Measurements from ENCODE around the gene PCBP4. TPM values are rescaled to one million over a fixed set of nuclear protein-coding genes. Genes with fewer than 3 reads are reported as not detected.
A peak's percentile ranks its signal among the peaks of the same experiment; 100 is the strongest.

PCBP4 gene
- total and polyA plus RNA-seq, 2 donors (not counting 1 experiment from before 2014, with no cell fraction given), result 15.3 to 25.6 TPM

DNA sequence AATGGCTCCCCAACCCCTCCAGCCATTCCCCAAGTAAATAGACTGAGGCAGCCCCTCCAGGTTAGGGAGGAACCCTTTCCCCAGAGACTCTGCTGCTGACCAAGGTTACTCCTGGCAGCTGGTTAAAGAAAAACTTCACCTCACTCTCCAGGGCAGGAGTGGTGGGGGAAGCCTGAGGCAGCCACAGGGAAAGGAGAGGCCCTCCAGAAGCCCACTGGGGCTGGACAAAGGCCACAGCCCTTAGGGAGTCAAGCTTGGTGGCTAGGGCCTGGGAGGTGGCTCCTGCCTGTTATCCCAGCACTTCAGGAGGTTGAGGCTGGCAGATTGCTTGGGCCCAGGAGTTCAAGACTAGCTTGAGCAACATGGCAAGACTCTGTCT, 17.0 kb upstream of the PCBP4 start:
- H3K27me3 Mint-ChIP-seq, result no peaks in the 10 kb centered on the region
- peak overlapping the region in 1 of 2 donors; percentile 76 for H3K27ac ChIP-seq (ENCODE audit: low read length in 2 of 2)
- peak overlapping the region; percentile 65 for H3K4me3 Mint-ChIP-seq
- intact Hi-C loops (cut with micrococcal nuclease), result no loop called here
- H3K4me1 Mint-ChIP-seq, result peaks cover 17% of the 10 kb centered on the region
- H3K27ac Mint-ChIP-seq, result peak overlapping the region; percentile 93
- TF ChIP-seq, protein P1, sequence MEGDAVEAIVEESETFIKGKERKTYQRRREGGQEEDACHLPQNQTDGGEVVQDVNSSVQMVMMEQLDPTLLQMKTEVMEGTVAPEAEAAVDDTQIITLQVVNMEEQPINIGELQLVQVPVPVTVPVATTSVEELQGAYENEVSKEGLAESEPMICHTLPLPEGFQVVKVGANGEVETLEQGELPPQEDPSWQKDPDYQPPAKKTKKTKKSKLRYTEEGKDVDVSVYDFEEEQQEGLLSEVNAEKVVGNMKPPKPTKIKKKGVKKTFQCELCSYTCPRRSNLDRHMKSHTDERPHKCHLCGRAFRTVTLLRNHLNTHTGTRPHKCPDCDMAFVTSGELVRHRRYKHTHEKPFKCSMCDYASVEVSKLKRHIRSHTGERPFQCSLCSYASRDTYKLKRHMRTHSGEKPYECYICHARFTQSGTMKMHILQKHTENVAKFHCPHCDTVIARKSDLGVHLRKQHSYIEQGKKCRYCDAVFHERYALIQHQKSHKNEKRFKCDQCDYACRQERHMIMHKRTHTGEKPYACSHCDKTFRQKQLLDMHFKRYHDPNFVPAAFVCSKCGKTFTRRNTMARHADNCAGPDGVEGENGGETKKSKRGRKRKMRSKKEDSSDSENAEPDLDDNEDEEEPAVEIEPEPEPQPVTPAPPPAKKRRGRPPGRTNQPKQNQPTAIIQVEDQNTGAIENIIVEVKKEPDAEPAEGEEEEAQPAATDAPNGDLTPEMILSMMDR (IDR thresholded peaks at IDR 0.05), result no peak
- TF ChIP-seq EZH2 (IDR thresholded peaks at IDR 0.05; ENCODE audit: borderline replicate concordance, insufficient read depth, low read depth, low read length, poor library complexity, severe bottlenecking), result no peak
- H3K79me2 ChIP-seq (ENCODE audit: control insufficient read depth, insufficient read depth, low read length), result peaks cover 14% of the 10 kb centered on the region
- peak overlapping the region; percentile 90 for H2AFZ ChIP-seq (ENCODE audit: insufficient read depth, low read depth, low read length, poor library complexity, severe bottlenecking)
- no peak overlapping the region for H3K9ac ChIP-seq (ENCODE audit: low read length)
- H3K27me3 ChIP-seq (replicated peaks in 1 of 4; ENCODE audit: control extremely low read depth in 1 of 4, control insufficient read depth in 3 of 4, insufficient read depth in 4 of 4, low read length in 3 of 4), result no peaks in the 10 kb centered on the region
- no peaks in the 10 kb centered on the region for H4K20me1 ChIP-seq (ENCODE audit: control insufficient read depth, insufficient read depth, low read length, poor library complexity, severe bottlenecking)
- POLR2A ChIA-PET, result interaction anchor here (2.5 to 4.0 kb wide), 2 partner anchors 10 to 11 kb away, joined by 22 to 25 read pairs; partner anchors contain the start of genes ABHD14A, ABHD14B and RPL29
- H3K4me1 ChIP-seq (ENCODE audit: control insufficient read depth in 2 of 2, insufficient read depth in 2 of 2, low read length in 2 of 2), result peaks cover 10 to 19% of the 10 kb centered on the region in 2 donors
- no peak for ATAC-seq (ENCODE audit: low read depth)
- H3K4me2 ChIP-seq (replicated peaks; ENCODE audit: low read depth, low read length, poor library complexity, severe bottlenecking), result no peak overlapping the region
- H3K9me3 Mint-ChIP-seq (ENCODE audit: insufficient read depth), result no peaks in the 10 kb centered on the region
- CTCF ChIA-PET, result interaction anchor here (0.7 to 4.0 kb wide), 5 partner anchors 11 to 542 kb away, joined by 3 to 29 read pairs (median 6); partner anchors contain the start of genes ABHD14B and RPL29
- DNase-seq, result no peak
- no peak overlapping the region for H3K4me3 ChIP-seq (ENCODE audit: control extremely low read depth in 1 of 5, extremely low read depth in 1 of 5, insufficient read depth in 1 of 5, low read depth in 2 of 5, low read length in 4 of 5)
- no peaks in the 10 kb centered on the region for H3K9me3 ChIP-seq (ENCODE audit: control extremely low read depth in 1 of 3, control insufficient read depth in 2 of 3, insufficient read depth in 1 of 3, low read length in 2 of 3)
- peaks cover 0 to 5% of the 10 kb centered on the region in 2 experiments for H3K36me3 ChIP-seq (replicated peaks in 1 of 2; ENCODE audit: control extremely low read depth in 1 of 2, control insufficient read depth in 1 of 2, extremely low read depth in 1 of 2, insufficient read depth in 2 of 2, low read length in 1 of 2)

DNA sequence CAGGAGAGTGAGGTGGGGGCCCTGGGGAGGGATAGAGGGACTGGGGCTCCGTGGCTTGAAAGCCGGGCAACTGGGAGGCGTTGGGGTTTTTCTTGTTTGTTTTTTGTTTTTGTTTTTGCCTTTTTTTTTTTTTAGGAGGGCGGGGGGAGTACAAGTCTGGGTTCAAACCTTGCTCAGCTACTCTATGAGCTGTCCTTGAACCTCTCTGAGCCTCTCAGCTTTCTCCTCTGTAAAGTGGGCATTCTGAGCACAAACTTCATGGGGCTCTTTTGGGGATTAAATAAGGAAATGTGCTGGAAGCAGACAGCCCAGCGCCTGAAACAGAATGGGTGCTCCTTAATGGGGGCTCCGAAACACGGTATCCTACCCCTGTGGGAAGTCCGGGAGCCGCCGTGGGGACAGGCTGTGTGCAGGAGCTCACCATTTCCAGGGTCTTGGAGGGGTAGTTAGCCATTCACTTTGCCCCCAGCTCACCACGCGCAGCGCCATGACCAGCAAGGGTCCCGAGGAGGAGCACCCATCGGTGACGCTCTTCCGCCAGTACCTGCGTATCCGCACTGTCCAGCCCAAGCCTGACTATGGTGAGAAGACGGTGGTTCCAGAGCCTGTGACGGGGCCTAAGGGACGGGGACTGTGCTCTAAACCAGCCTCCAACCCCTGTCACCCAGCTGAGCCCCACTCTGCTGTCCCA, 16.5 kb upstream of the PCBP4 start:
- peaks cover 0 to 5% of the 10 kb centered on the region in 2 experiments for H3K36me3 ChIP-seq (replicated peaks in 1 of 2; ENCODE audit: control extremely low read depth in 1 of 2, control insufficient read depth in 1 of 2, extremely low read depth in 1 of 2, insufficient read depth in 2 of 2, low read length in 1 of 2)
- H3K79me2 ChIP-seq (ENCODE audit: control insufficient read depth, insufficient read depth, low read length), result peaks cover 17% of the 10 kb centered on the region
- peak overlapping the region; percentile 90 for H2AFZ ChIP-seq (ENCODE audit: insufficient read depth, low read depth, low read length, poor library complexity, severe bottlenecking)
- H3K4me3 Mint-ChIP-seq, result peak overlapping the region; percentile 92
- H3K9me3 ChIP-seq (ENCODE audit: control extremely low read depth in 1 of 3, control insufficient read depth in 2 of 3, insufficient read depth in 1 of 3, low read length in 2 of 3), result no peaks in the 10 kb centered on the region
- ChIA-PET CTCF (interaction anchor here (0.7 to 4.0 kb wide), 10 partner anchors 8 to 543 kb away, joined by 3 to 29 read pairs (median 4); partner anchors contain the start of genes ABHD14A, ABHD14B, RPL29 and RRP9), POLR2A (interaction anchor here (1.8 to 4.0 kb wide), 3 partner anchors 8 to 11 kb away, joined by 8 to 25 read pairs (median 22); partner anchors contain the start of genes ABHD14A, ABHD14B and RPL29)
- DNase-seq (no peak), ATAC-seq (ENCODE audit: low read depth) (no peak)
- intact Hi-C loops (cut with micrococcal nuclease), result loop anchor here (1.0 kb wide), 3 partner anchors 9 to 74 kb away; partner anchors contain the start of genes ABHD14B and RPL29
- peaks cover 17% of the 10 kb centered on the region for H3K4me1 Mint-ChIP-seq
- TF ChIP-seq, protein P1 (IDR thresholded peaks at IDR 0.05), result no peak
- no peak for TF ChIP-seq EZH2 (IDR thresholded peaks at IDR 0.05; ENCODE audit: borderline replicate concordance, insufficient read depth, low read depth, low read length, poor library complexity, severe bottlenecking)
- H3K4me2 ChIP-seq (replicated peaks; ENCODE audit: low read depth, low read length, poor library complexity, severe bottlenecking), result peak overlapping the region; percentile 88
- H3K27me3 Mint-ChIP-seq, result no peaks in the 10 kb centered on the region
- 82% methylated on average over 21 of the region's 22 CpGs for WGBS (ENCODE audit: insufficient coverage)
- peak overlapping the region; percentile 93 for H3K27ac Mint-ChIP-seq
- H3K27me3 ChIP-seq (replicated peaks in 1 of 4; ENCODE audit: control extremely low read depth in 1 of 4, control insufficient read depth in 3 of 4, insufficient read depth in 4 of 4, low read length in 3 of 4), result no peaks in the 10 kb centered on the region
- H4K20me1 ChIP-seq (ENCODE audit: control insufficient read depth, insufficient read depth, low read length, poor library complexity, severe bottlenecking), result no peaks in the 10 kb centered on the region
- H3K9me3 Mint-ChIP-seq (ENCODE audit: insufficient read depth), result no peaks in the 10 kb centered on the region
- H3K27ac ChIP-seq (ENCODE audit: low read length in 2 of 2), result peak overlapping the region; percentile 65 to 76
- H3K9ac ChIP-seq (ENCODE audit: low read length), result peak overlapping the region; percentile 77
- H3K4me3 ChIP-seq (ENCODE audit: control extremely low read depth in 1 of 5, extremely low read depth in 1 of 5, insufficient read depth in 1 of 5, low read depth in 2 of 5, low read length in 4 of 5), result peak overlapping the region in 4 of 5 experiments; percentile 58 to 68 (median 60)
- H3K4me1 ChIP-seq (ENCODE audit: control insufficient read depth in 2 of 2, insufficient read depth in 2 of 2, low read length in 2 of 2), result peaks cover 10 to 19% of the 10 kb centered on the region in 2 donors

Data from B cell (primary cell).